GM12872 (cell line): ENCODE results near the gene AGRP.

Experiments
- TF ChIP-seq, protein P1 (sequence below): IDR thresholded peaks from 3 replicates; pipeline ENCODE4 v1.5.1; 2011; ENCODE audit warnings: low read depth, mild to moderate bottlenecking, low read length, moderate library complexity; ENCODE audit not compliant: insufficient read depth

The AGRP gene, protein sequence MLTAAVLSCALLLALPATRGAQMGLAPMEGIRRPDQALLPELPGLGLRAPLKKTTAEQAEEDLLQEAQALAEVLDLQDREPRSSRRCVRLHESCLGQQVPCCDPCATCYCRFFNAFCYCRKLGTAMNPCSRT

DNA sequence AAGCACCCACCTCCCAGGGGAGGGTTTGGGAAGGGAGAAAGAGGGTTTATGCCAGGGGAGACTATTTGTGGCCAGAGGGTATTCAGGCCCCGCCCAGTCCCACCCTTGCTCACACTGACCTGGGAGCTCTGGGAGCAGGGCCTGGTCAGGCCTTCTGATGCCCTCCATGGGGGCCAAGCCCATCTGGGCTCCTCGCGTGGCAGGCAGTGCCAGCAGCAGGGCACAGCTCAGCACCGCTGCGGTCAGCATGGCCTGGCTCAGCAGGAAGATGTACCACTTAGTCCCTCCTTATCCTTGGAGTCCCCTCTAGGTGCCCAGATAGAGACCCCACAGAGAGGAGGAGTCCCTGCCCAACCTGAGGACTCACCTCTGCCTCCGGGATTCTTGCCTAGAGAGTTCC lies at the start of gene AGRP:
TSS of gene AGRP (minus strand) at position 398 of the 400 bp plus-strand sequence. CDS start at position 249, 149 bp downstream.
- TF ChIP-seq, protein P1, sequence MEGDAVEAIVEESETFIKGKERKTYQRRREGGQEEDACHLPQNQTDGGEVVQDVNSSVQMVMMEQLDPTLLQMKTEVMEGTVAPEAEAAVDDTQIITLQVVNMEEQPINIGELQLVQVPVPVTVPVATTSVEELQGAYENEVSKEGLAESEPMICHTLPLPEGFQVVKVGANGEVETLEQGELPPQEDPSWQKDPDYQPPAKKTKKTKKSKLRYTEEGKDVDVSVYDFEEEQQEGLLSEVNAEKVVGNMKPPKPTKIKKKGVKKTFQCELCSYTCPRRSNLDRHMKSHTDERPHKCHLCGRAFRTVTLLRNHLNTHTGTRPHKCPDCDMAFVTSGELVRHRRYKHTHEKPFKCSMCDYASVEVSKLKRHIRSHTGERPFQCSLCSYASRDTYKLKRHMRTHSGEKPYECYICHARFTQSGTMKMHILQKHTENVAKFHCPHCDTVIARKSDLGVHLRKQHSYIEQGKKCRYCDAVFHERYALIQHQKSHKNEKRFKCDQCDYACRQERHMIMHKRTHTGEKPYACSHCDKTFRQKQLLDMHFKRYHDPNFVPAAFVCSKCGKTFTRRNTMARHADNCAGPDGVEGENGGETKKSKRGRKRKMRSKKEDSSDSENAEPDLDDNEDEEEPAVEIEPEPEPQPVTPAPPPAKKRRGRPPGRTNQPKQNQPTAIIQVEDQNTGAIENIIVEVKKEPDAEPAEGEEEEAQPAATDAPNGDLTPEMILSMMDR, result no peak

DNA sequence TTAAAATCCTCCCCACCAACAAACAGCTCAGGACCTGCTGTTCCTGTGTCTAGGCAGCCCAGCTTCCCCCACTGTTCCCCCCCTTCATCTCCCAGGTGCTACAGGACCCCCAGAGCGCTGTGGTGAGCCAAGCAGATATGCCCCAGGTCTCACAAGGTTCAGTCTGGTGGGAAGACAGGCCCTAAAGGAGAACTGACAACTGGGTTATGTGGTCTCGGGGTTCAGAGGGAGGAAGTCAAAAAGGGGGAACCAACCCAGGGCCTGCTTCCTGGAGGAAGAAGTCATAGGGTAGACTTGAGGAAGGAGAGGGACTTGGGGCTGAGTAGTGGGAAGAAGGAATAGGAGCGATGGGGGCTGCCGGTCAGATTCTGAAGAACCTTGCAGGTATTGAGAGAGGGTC lies 47.9 kb upstream of the AGRP start:
- TF ChIP-seq, protein P1, result no peak

DNA sequence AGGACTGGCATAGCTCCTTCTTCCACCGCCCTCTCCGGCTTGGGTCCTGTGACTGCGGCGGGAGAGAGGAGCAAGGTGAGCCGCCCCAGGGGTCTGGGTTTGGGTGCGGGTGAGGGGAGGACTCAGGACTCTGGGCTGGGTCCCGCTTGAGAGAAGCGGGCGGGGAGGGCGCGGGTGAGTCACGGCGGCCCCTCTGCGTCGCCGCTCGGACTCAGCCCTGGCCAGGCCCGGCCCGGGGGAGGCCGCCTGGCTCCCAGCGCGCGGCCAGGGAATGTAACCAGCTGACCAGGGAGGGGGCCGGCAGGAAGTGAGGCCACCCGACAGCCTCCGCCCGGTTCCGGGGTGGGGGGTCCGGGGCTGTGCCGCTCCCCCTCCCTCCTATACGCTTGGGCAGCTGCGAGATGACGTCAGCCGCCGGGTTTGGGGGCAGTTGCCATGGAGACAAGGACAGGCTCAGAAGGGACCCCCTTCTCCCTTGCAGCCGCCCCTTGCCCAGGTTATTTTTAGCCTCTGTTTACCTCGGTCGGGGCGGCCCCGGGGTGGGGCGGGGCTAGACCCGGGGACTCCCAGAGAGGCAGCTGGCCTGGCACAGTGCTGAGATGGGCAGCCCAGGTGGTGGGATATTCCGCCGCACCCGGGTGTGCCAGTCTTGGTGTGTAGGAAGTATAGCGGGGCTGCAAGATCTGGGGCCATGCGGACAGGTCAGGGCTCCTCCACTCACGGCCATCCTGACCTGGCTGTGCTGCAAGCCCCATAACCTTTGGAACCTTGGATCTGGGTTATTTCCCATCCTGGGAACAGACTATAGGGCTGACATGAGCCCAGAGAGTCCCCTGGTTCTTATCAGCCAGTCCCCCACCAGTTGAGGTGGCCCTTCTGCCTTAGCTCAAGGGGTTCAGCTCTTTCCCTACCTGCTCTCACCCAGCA lies 46.9 kb upstream of the AGRP start:
- TF ChIP-seq, protein P1, result no peak

DNA sequence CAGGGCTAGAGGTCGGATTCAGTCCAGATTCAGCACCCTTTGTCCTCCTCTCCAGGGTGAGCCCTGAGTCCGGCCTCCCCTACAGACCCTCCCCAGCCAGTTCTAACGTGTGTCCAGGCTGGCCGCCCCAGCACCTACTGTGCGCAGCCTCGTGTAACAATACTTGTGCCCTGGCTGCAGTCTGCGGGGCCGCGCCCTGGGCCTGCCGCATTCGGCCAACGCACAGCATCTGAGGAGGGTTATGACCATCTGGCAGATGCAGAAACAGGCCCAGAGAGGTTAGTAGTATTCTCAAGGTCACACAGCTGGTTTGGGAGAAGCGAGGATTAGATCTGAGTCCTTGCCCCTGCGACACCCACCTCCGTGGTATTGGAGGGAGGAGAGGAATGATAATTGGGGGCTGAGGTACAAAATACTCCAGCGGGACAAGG lies 46.2 kb upstream of the AGRP start:
- TF ChIP-seq, protein P1, result no peak

DNA sequence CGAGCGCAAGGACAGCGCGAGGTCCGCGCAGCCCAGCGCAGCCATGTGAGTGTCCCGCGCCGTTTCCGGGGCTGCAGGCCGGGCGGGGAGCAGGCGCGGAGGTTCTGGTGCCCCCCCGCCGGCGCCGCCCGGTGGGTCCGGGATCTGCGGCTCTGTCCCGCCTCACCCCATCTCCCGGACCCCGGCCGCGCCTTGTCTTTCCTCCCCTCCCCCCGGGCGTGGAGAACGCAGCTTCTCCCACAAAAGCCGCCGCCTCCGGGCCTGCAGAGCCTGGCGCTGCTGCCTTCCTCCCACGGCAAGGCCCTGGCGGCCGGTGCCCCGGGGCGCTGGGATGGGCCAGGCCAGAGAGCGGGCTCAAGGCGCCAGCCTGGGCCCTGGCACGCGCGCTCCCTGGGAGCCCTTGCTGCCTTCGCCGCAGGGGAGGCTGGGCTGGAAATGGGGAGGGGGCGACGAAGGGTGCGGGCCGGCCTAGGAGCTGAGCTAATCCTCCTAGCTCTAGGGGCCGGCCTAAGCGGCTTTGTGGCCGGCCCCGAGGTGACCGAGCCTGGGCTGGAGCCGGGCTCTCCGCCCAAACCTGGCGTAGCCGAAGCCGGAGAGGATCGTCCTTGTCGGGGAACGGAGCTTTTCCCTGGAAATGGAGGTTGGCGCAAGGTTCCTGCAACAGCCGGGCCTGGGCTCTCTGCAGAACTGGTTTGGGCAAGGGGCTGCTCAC lies 45.7 kb upstream of the AGRP start:
- TF ChIP-seq, protein P1, result no peak

DNA sequence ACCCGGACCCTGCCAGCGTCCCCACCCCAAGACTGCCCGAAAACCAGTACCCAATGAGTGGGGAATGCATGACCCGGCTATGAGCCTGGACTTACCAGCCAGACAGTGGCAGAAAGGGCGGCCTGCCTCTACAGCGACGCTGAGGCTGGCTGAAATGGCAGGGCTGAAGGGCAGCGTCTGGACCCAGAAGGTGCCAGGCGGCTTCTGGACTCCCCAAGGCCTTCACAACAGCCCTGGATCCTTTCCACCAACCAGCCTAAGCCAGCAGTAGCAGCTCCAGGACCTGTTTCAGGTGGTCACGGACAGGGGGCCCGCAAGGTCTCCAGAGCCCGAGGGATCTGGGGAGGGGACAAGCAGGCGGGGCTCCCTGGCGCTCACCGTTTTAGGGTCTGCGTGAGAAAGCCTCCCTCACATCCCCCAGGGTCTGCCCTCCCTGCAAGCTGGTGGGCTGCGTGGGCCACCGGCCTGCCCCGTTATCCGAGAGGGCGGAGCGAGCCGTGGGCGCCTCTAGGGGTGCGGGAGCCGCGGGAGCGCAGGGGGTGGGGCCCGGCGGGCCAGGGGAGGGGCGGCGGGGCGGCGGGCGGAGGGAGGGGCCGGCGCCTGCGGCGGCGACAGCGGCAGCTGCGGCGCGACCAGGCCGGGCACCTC lies 45.0 kb upstream of the AGRP start, which contains the start of gene RIPOR1:
TSS of gene RIPOR1 (plus strand) at position 608 of the 648 bp plus-strand sequence. CDS start 9,618 bp downstream, outside the sequence.
- TF ChIP-seq, protein P1, result no peak

DNA sequence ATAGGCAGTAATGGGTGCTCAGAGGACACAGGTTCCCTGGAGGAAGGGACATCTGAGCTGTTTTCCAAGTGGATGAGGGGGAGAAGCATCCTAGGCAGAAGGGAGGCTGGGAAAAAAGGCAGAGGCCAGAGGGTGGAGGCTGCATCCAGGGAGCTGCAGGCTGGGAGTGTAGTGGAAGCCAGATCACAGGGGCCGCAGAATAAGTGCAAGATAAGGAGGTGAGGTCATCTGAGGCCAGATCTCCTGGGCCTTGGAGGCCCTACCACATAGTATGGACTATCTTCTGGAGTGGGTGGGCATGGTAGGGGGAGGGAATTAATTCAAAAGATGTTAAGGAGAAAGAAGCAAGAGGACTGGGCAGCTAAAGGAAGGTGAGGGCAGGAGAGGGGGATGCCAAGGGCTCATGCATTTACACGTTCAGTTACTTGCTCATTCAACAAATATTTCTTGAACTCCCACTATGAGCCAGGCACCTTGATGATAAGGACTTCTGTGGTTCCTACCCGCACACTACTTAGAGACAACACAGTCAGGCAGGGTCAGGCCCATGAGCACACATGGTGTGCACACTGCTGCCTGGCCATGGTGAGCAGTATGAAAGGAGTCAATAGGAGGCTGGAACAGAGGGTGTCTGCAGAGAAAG lies 42.9 kb upstream of the AGRP start:
- TF ChIP-seq, protein P1, result no peak
